Fibroblast of the aortic adventitia (primary cell): ENCODE data around the gene MRPL19. TPM values are rescaled to one million over a fixed set of nuclear protein-coding genes. Genes with fewer than 3 reads are reported as not detected.
"Not testable (repeated sequence)": the region's sequence is repeated elsewhere in the genome, so short reads cannot be mapped to it uniquely, and the experiment has no call there.

Experiments
- DNase-seq: peaks from one replicate; pipeline ENCODE4 v3.0.0-alpha.2; 2010; ENCODE audit warnings: low read depth
- H3K4me3 ChIP-seq: 2 replicates; pipeline ENCODE4 v1.5.1; 2011; ENCODE audit warnings: low read depth, mild to moderate bottlenecking, control low read depth, low read length, moderate library complexity
- CTCF ChIP-seq: IDR thresholded peaks from 2 replicates; pipeline ENCODE4 v1.5.1; 2011; ENCODE audit warnings: mild to moderate bottlenecking, low read length, control low read depth, inconsistent platforms; ENCODE audit not compliant: insufficient read depth
- total RNA-seq: library from RNA; depleted of rRNA; stranded (reverse); fragments of >200 nt; gene quantifications from 2 replicates; pipeline ENCODE4 v1.2.3, GENCODE V29; 2012; ENCODE audit warnings: low replicate concordance

The MRPL19 gene
- total RNA-seq, 1 donor: 38.0 TPM

- no peak for DNase-seq
- no peak for TF ChIP-seq CTCF
- H3K4me3 ChIP-seq: no peak overlapping the region
These were observed 29.3 kb downstream of the MRPL19 start for GRCh38 chr2:75675908-75676307.

- DNase-seq: no peak
- H3K4me3 ChIP-seq: no peak overlapping the region
- TF ChIP-seq CTCF: no peak
These were observed 29.9 kb downstream of the MRPL19 start for GRCh38 chr2:75676464-75676863.

GRCh38 chr2:75679556-75679955 is 33.0 kb downstream of the MRPL19 start:
- H3K4me3 ChIP-seq: no peak overlapping the region
- no peak for TF ChIP-seq CTCF

GRCh38 chr2:75680402-75680801 is 33.8 kb downstream of the MRPL19 start:
- no peak overlapping the region for H3K4me3 ChIP-seq
- TF ChIP-seq CTCF: no peak
- DNase-seq: no peak

More at GRCh38 chr2:75679556-75679955, 33.0 kb downstream of the MRPL19 start:
- DNase-seq: no peak

- not testable (repeated sequence) for H3K4me3 ChIP-seq, DNase-seq
These were observed 36.8 kb downstream of the MRPL19 start for GRCh38 chr2:75683430-75683829.

GRCh38 chr2:75688196-75688595 is 41.6 kb downstream of the MRPL19 start:
- TF ChIP-seq CTCF: no peak
- DNase-seq: no peak
- H3K4me3 ChIP-seq: no peak overlapping the region

- TF ChIP-seq CTCF: no peak
- H3K4me3 ChIP-seq: no peak overlapping the region
- no peak for DNase-seq
These were observed 52.3 kb downstream of the MRPL19 start for GRCh38 chr2:75698918-75699317.
